Bronchial epithelial cell (primary cell): ENCODE measurements around the gene MYO1E. TPM values are rescaled to one million over a fixed set of nuclear protein-coding genes. Genes with fewer than 3 reads are reported as not detected.

Experiments used
- DNase-seq: peaks from one replicate; pipeline ENCODE4 v3.0.0-alpha.2; 2010; ENCODE audit warnings: low read depth
- FAIRE-seq: peaks from 2 replicates; lab custom pipeline; 2011; peaks lifted over from hg19 to GRCh38; lab: Jason Lieb, UNC
- H3K27me3 ChIP-seq: 2 replicates; pipeline ENCODE4 v1.5.1; 2011; ENCODE audit warnings: low read length; ENCODE audit not compliant: control insufficient read depth, insufficient read depth
- H3K36me3 ChIP-seq: 2 replicates; pipeline ENCODE4 v1.5.1; 2011; ENCODE audit warnings: low read length; ENCODE audit not compliant: control insufficient read depth, insufficient read depth
- H3K4me3 ChIP-seq: 2 replicates; pipeline ENCODE4 v1.5.1; 2011; ENCODE audit warnings: mild to moderate bottlenecking, low read depth, low read length, control low read depth
- total RNA-seq: library from RNA; depleted of rRNA; stranded (reverse); fragments of >200 nt; gene quantifications from 2 replicates; pipeline ENCODE4 v1.2.1, GENCODE V29; 2014
- TF ChIP-seq, protein P1 (sequence below): IDR thresholded peaks from 2 replicates; pipeline ENCODE4 v1.5.1; 2011; ENCODE audit warnings: mild to moderate bottlenecking, moderate library complexity, low read length, control low read depth, inconsistent platforms; ENCODE audit not compliant: insufficient read depth, severe bottlenecking

Gene MYO1E
- total RNA-seq, 1 donor from 2014 or later = 71.9 TPM

DNA sequence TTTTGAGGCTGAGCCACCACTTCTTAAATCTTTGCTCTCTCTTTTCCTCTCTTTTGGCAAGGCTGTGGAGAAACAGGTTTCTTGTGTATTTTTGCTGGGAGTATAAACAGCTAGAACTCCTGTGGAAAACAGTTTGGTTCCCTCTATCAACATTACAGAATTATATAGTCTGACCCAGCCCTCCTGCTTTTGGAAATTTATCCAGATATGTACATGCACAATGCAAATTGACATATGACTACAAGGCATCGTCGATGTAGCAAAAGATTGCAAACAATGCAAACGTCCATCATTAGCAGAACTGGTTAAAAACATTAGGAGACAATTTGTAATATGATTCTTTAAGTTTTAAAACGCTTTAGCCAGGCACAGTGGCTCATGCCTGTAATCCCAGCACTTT is 12.5 kb upstream of the MYO1E start:
- DNase-seq (no peak), FAIRE-seq (no peak)
- Histone ChIP-seq H3K36me3 (no peaks in the 10 kb centered on the region), H3K4me3 (no peak overlapping the region), H3K27me3 (no peaks in the 10 kb centered on the region)
- TF ChIP-seq, protein P1, sequence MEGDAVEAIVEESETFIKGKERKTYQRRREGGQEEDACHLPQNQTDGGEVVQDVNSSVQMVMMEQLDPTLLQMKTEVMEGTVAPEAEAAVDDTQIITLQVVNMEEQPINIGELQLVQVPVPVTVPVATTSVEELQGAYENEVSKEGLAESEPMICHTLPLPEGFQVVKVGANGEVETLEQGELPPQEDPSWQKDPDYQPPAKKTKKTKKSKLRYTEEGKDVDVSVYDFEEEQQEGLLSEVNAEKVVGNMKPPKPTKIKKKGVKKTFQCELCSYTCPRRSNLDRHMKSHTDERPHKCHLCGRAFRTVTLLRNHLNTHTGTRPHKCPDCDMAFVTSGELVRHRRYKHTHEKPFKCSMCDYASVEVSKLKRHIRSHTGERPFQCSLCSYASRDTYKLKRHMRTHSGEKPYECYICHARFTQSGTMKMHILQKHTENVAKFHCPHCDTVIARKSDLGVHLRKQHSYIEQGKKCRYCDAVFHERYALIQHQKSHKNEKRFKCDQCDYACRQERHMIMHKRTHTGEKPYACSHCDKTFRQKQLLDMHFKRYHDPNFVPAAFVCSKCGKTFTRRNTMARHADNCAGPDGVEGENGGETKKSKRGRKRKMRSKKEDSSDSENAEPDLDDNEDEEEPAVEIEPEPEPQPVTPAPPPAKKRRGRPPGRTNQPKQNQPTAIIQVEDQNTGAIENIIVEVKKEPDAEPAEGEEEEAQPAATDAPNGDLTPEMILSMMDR = no peak

DNA sequence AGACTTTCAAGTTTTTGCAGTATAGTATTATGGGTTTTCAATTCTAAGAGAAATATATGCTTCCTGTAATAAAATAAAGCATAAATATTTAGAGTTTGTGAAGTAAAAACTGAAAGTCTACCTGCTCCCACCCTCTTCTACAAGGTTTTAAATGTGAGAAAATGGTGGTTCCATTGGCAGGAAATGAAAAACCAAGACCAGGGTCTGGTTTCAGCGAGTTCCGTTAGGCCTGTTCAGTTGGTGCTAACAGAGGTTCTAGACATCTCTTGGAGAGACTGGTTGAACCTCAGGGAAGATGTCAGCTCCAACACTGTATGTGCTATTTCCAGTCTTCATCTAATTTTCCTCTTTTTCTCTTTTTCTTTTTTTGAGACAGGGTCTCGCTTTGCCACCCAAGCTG is 11.8 kb upstream of the MYO1E start:
- TF ChIP-seq, protein P1 = no peak
- no peak for FAIRE-seq

DNA sequence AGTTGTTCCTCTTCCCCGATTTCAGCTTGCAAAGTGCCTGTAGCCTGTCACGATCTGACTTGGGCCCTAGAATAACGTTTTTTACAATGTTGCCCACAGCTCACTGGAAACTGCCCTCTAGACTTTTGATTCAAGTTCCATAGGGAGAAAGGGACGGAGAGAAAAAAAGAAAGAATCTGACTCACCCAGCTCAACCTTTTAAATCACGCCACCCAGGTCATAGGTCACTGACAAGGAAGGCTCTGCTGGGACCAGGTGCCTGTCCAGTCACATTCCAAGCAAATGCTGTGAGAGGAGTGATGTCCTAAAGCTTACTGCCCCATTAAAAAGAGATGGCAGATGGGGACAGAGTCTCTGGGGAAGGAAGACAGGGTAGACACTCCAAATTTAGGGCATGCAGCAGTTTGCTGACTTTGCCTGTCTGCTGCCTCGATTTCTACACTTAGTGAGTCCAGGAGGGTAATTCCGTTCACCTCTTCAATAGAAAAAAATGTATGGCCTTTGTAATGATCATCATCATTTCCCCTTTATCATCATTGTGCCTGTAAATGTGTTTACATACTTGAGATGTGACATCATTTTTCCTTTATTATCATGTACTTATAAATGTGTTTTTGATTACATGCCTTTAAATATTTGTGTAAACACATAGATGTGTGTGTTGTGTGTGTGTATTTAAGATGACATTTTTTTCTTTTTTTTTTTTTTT is 8.4 kb upstream of the MYO1E start:
- TF ChIP-seq, protein P1 = no peak
- no peaks in the 10 kb centered on the region for H3K27me3 ChIP-seq
- FAIRE-seq (no peak), DNase-seq (no peak)
- no peaks in the 10 kb centered on the region for H3K36me3 ChIP-seq
- H3K4me3 ChIP-seq = no peak overlapping the region

More for the DNA sequence above, 11.8 kb upstream of the MYO1E start:
- Histone ChIP-seq H3K36me3 (no peaks in the 10 kb centered on the region), H3K27me3 (no peaks in the 10 kb centered on the region), H3K4me3 (no peak overlapping the region)
- no peak for DNase-seq

DNA sequence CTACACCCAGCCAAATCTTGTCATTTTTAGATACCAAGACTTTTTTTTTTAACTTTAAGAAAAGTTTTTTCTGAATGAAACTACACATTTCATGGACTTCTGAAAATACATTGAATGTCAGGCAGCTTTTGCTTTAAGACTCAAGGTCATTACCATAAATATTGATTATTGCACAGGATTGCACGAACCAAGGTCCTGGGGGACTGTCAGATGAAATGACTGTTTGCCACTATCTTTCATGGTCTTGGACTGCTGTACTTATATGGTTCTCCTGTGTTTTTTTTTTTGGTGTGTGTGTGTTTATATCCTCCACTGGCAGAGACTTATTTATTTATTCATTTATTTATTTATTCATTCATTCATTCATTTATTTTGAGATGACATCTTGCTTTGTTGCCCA is 6.9 kb upstream of the MYO1E start:
- Histone ChIP-seq H3K27me3 (no peaks in the 10 kb centered on the region), H3K4me3 (no peak overlapping the region), H3K36me3 (no peaks in the 10 kb centered on the region)
- FAIRE-seq (no peak), DNase-seq (no peak)
- TF ChIP-seq, protein P1 = no peak

DNA sequence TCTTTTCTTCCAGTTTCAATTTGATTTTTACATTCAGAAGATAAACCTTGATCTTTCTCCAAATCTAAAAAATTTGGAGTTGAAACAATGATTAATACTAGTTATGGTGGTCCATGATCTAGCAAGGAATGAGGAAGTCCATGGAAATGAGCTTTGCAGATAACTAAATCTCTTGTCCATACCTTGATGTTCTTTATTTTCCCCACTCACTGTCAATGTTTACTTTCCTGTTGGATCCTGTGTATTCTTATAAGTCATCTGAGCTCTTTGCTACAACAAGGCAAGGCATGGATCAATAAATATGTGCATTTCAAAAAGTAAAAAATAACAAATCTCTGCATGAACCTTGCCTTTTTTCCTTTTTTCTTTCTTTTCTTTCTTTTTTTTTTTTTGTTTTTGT is 6.2 kb upstream of the MYO1E start:
- no peaks in the 10 kb centered on the region for H3K36me3 ChIP-seq
- no peak for FAIRE-seq
- no peaks in the 10 kb centered on the region for H3K27me3 ChIP-seq
- no peak overlapping the region for H3K4me3 ChIP-seq
- DNase-seq = no peak
- TF ChIP-seq, protein P1 = no peak

DNA sequence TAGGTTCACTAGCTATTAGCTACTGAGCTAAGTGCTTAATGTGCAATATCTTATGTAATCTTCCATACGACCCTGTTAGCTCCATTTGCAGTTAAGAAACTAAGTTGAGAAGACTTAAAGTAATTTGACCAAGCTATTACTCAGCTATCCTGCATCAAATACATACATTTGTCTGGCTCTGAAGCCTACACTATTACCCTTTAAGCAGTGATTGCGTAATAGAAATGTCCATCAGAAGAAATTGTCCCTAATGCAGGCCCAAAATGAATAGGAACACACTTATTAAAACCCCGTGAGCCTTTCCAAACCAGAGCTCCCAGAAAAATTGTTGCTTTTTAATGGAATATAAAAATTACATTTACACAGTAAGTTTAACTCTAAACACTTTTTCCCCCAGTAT is 5.3 kb upstream of the MYO1E start:
- no peaks in the 10 kb centered on the region for H3K36me3 ChIP-seq
- no peaks in the 10 kb centered on the region for H3K27me3 ChIP-seq
- DNase-seq (no peak), FAIRE-seq (no peak)
- no peak overlapping the region for H3K4me3 ChIP-seq
- TF ChIP-seq, protein P1 = no peak
